Calu3 (cell line): ENCODE measurements around the gene IDH2. TPM values are rescaled to one million over a fixed set of nuclear protein-coding genes. Genes with fewer than 3 reads are reported as not detected.

Experiments
- BruUV-seq: library from RNA; stranded (reverse); fragments of 400-500 nt; replicated peaks from 2 replicates; lab custom pipeline; 2021; lab: Mats Ljungman, UMichigan
- CTCF ChIA-PET: fragments of 300-600 bp; sonication (Branson Sonifier 250); formaldehyde crosslinking; loops from one replicate; lab custom pipeline; 2022; ENCODE audit warnings: antibody characterized with exemption; lab: Charles Lee
- DNase-seq: peaks from one replicate; pipeline ENCODE4 v3.0.0; 2022
- H3K27ac Mint-ChIP-seq: one replicate; pipeline ENCODE4 v1.8.0; 2022; ENCODE audit warnings: mixed read lengths; ENCODE audit not compliant: unreplicated experiment
- H3K27me3 Mint-ChIP-seq: one replicate; pipeline ENCODE4 v1.8.0; 2022; ENCODE audit warnings: mixed read lengths; ENCODE audit not compliant: unreplicated experiment
- H3K36me3 Mint-ChIP-seq: one replicate; pipeline ENCODE4 v1.8.0; 2022; ENCODE audit warnings: mild to moderate bottlenecking, moderate library complexity, mixed read lengths; ENCODE audit not compliant: insufficient read depth, unreplicated experiment
- H3K4me1 Mint-ChIP-seq: one replicate; pipeline ENCODE4 v1.8.0; 2022; ENCODE audit warnings: mild to moderate bottlenecking, low read depth, mixed read lengths; ENCODE audit not compliant: unreplicated experiment
- H3K4me3 Mint-ChIP-seq: one replicate; pipeline ENCODE4 v1.8.0; 2022; ENCODE audit warnings: mild to moderate bottlenecking, low read depth, moderate library complexity, mixed read lengths; ENCODE audit not compliant: unreplicated experiment
- H3K9me3 Mint-ChIP-seq: one replicate; pipeline ENCODE4 v1.8.0; 2022; ENCODE audit warnings: low read depth, mixed read lengths; ENCODE audit not compliant: unreplicated experiment
- intact Hi-C: fragments of 100-400 bp; cut with micrococcal nuclease; formaldehyde crosslinking; loops from one replicate; pipeline ENCODE4 v1.10.0; 2022; ENCODE audit not compliant: unreplicated experiment
- total RNA-seq: library from RNA; stranded (reverse); gene quantifications from 2 replicates; pipeline ENCODE4 v1.2.3, GENCODE V29; 2022
- TF ChIP-seq, protein P1 (sequence below): fragments of 200-600 bp; IDR thresholded peaks from one replicate; pipeline ENCODE4 v1.8.0; 2022; ENCODE audit warnings: antibody characterized with exemption; ENCODE audit not compliant: unreplicated experiment

The IDH2 gene
- total RNA-seq, 1 experiment from 2014 or later, result 108 TPM

DNA sequence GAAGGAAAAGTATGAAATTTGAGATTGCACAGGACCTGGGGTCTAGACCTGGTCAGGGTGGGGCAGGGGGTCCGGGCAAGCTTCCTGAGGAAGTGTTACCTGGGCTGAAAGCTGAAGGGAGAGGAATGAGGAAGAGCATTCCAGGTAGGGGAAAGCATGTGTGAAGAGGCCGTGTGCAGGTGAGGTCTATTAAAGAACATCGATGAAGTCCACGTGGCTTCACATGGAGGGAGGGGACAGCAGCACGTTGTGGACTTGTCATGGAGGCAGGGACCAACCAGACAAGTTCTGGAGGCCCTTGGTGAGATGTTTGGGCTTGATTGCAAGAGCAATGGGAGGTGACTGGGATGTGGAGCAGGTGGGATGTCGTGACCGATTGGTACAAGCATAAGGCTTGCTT is 47.1 kb downstream of the IDH2 start:
- Mint-ChIP-seq H3K4me1 (peaks cover 22% of the 10 kb centered on the region), H3K9me3 (no peaks in the 10 kb centered on the region), H3K27ac (peak overlapping the region; percentile 36), H3K36me3 (peaks cover 11% of the 10 kb centered on the region), H3K27me3 (no peaks in the 10 kb centered on the region), H3K4me3 (no peak overlapping the region)
- DNase-seq, result peak; percentile 67
- CTCF ChIA-PET, result interaction anchor here (0.5 to 1.5 kb wide), 8 partner anchors 8 to 157 kb away, joined by 3 to 10 read pairs (median 4); no protein-coding TSS in a partner anchor
- TF ChIP-seq, protein P1, sequence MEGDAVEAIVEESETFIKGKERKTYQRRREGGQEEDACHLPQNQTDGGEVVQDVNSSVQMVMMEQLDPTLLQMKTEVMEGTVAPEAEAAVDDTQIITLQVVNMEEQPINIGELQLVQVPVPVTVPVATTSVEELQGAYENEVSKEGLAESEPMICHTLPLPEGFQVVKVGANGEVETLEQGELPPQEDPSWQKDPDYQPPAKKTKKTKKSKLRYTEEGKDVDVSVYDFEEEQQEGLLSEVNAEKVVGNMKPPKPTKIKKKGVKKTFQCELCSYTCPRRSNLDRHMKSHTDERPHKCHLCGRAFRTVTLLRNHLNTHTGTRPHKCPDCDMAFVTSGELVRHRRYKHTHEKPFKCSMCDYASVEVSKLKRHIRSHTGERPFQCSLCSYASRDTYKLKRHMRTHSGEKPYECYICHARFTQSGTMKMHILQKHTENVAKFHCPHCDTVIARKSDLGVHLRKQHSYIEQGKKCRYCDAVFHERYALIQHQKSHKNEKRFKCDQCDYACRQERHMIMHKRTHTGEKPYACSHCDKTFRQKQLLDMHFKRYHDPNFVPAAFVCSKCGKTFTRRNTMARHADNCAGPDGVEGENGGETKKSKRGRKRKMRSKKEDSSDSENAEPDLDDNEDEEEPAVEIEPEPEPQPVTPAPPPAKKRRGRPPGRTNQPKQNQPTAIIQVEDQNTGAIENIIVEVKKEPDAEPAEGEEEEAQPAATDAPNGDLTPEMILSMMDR, result no peak
- intact Hi-C loops, result loop anchor here (10.0 kb wide), 1 partner anchor 50 kb away; the partner anchor contains the start of gene ZNF710
- BruUV-seq, result no TSS peak

DNA sequence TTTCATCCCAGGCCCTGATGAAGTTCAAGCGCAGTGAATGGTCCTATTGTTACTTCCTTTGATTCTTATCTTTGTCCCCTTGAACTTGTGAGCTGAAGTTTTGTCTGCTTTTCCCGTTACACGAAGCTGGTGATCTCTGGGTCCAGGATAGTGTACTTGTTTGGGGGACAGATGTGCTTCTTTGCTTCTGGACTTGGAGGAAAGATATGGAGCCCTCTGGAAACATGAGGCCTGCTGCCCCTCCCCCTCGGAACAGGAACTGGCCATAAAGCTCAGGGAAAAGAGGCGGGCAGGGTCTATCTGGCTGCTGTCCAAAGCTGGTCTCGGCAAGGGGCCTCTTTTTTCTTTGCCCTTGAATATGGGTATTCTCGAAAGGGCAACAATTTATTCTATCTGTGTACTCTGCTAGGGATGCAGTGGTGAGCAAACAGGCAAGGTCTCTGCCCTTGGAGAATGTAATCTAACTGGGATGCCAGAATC is 47.6 kb downstream of the IDH2 start:
- no TSS peak for BruUV-seq
- peaks cover 11% of the 10 kb centered on the region for H3K36me3 Mint-ChIP-seq
- peak; percentile 53 for DNase-seq
- H3K27me3 Mint-ChIP-seq, result no peaks in the 10 kb centered on the region
- H3K27ac Mint-ChIP-seq, result peak overlapping the region; percentile 36
- H3K9me3 Mint-ChIP-seq, result no peaks in the 10 kb centered on the region
- TF ChIP-seq, protein P1, result no peak
- intact Hi-C loops, result loop anchor here (10.0 kb wide), 1 partner anchor 50 kb away; the partner anchor contains the start of gene ZNF710
- CTCF ChIA-PET, result interaction anchor here (0.5 to 1.5 kb wide), 8 partner anchors 8 to 156 kb away, joined by 3 to 10 read pairs (median 4); no protein-coding TSS in a partner anchor
- H3K4me1 Mint-ChIP-seq, result peaks cover 22% of the 10 kb centered on the region
- H3K4me3 Mint-ChIP-seq, result no peak overlapping the region

DNA sequence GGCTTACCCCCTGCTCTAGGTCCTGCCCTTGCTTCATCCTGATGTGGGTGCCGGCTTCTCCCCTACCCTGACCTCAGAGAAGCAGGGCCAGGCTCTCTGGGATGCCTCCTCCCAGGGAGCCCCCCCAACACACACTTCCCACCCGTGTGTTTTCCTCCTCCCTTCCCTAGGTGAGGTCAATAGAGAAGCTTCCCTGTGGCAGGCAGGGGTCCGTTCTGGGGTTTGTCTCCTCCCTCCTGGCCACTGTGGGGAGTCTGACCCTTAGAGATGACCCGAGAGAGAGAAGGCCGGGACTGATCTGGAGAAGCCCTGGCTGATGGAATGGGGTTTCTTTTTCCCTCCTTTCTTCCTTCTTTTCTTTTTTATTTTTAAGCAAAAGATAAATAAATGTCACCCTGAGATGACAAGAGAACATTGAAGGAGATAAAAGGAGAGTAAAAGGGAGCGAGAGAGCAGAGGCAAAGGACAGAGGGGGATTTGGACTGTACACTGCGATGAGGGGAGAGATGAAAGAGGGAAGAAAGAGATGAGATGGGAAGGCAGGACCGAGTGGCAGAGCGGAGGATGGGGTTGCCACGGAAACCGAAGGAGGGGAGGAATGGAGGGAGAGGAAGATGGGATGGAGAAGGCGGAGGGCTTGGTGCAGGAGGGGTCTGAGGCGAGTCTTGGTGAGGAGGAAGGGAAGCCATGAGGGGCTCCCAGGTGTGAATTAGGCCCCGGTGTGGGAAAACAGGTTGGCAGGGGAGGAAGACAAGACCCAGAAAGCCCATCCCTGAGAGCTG is 48.4 kb downstream of the IDH2 start:
- intact Hi-C loops, result loop anchor here (10.0 kb wide), 1 partner anchor 49 kb away; the partner anchor contains the start of gene ZNF710
- peaks cover 22% of the 10 kb centered on the region for H3K4me1 Mint-ChIP-seq
- no peaks in the 10 kb centered on the region for H3K27me3 Mint-ChIP-seq
- peak overlapping the region; percentile 36 for H3K27ac Mint-ChIP-seq
- no peaks in the 10 kb centered on the region for H3K9me3 Mint-ChIP-seq
- CTCF ChIA-PET, result interaction anchor here (0.7 kb wide), 1 partner anchor 486 kb away, joined by 3 read pairs; no protein-coding TSS in a partner anchor
- TF ChIP-seq, protein P1, result no peak
- H3K36me3 Mint-ChIP-seq, result peaks cover 11% of the 10 kb centered on the region
- no peak overlapping the region for H3K4me3 Mint-ChIP-seq
- BruUV-seq, result no TSS peak
- DNase-seq, result no peak

DNA sequence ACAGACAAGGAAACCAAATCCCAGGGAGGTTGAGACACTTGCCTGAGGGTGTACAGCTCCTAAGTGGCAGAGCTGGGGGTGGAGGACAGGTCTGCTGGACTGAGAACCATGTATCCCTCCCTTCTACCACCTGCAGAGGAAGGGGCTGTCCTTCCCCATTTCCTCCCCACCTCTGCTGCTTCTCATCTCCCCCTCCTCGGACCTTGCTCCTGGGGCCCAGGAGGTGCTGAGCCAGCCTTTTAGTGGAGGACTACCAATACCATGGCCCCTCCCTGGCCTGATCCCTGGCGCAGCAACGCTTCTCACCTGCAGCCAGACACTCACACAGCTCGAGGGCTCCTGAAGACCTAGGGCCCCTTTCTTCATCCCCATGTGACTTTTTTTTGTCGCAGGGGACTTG is 50.4 kb downstream of the IDH2 start:
- DNase-seq, result no peak
- Mint-ChIP-seq H3K4me3 (no peak overlapping the region), H3K36me3 (peaks cover 13% of the 10 kb centered on the region), H3K27ac (no peak overlapping the region), H3K4me1 (peaks cover 23% of the 10 kb centered on the region), H3K9me3 (no peaks in the 10 kb centered on the region), H3K27me3 (no peaks in the 10 kb centered on the region)
- no TSS peak for BruUV-seq
- CTCF ChIA-PET, result no interaction called here
- intact Hi-C loops, result loop anchor here (10.0 kb wide), 1 partner anchor 47 kb away; the partner anchor contains the start of gene ZNF710
- TF ChIP-seq, protein P1, result no peak
